ENCODE data around the gene FPR1. TPM values are rescaled to one million over a fixed set of nuclear protein-coding genes. Genes with fewer than 3 reads are reported as not detected.

The FPR1 gene
- under 1 TPM in 1 of 2 donors, not detected in 1; 0.69 TPM for total RNA-seq

- Mint-ChIP-seq H3K4me1 (ENCODE audit: low read depth in 2 of 2) (no peaks in the 10 kb centered on the region), H3K4me3 (peak within 1 kb of the TSS; percentile 13), H3K36me3 (peaks cover 5% of the 10 kb centered on the region), H3K27me3 (peaks cover 14 to 18% of the 10 kb centered on the region in 2 donors), H3K9me3 (peaks cover 8% of the 10 kb centered on the region), H3K27ac (no peak within 1 kb of the TSS)
- DNase-seq (ENCODE audit: low spot score) = no peak
- no peak for ATAC-seq
Measured at GRCh38 chr19:51751655-51752054, at the start of gene FPR1. Gene FPR1, minus strand, starts transcription at chr19:51751878. Its CDS starts 4,884 bp downstream, at chr19:51746994.

GRCh38 chr19:51800473-51801244 lies 49.0 kb upstream of the FPR1 start:
- ATAC-seq (no peak), DNase-seq (ENCODE audit: low spot score) (no peak)
- Mint-ChIP-seq H3K4me3 (no peak overlapping the region), H3K27ac (no peak overlapping the region), H3K9me3 (peaks cover 3% of the 10 kb centered on the region), H3K36me3 (no peaks in the 10 kb centered on the region), H3K27me3 (peaks cover 0 to 13% of the 10 kb centered on the region in 2 donors), H3K4me1 (ENCODE audit: low read depth in 2 of 2) (no peaks in the 10 kb centered on the region)

- H3K9me3 Mint-ChIP-seq = peaks cover 3% of the 10 kb centered on the region
- ATAC-seq (peak in 1 of 2 donors; percentile 13), DNase-seq (ENCODE audit: low spot score) (no peak)
- H3K27ac Mint-ChIP-seq = no peak overlapping the region
- H3K4me3 Mint-ChIP-seq = no peak overlapping the region
- H3K4me1 Mint-ChIP-seq (ENCODE audit: low read depth in 2 of 2) = no peaks in the 10 kb centered on the region
- peaks cover 0 to 13% of the 10 kb centered on the region in 2 donors for H3K27me3 Mint-ChIP-seq
- no peaks in the 10 kb centered on the region for H3K36me3 Mint-ChIP-seq
Measured at GRCh38 chr19:51799774-51800472, 48.2 kb upstream of the FPR1 start.

- no peaks in the 10 kb centered on the region for H3K36me3 Mint-ChIP-seq
- peaks cover 0 to 13% of the 10 kb centered on the region in 2 donors for H3K27me3 Mint-ChIP-seq
- peak in 1 of 2 donors; percentile 17 for ATAC-seq
- H3K4me1 Mint-ChIP-seq (ENCODE audit: low read depth in 2 of 2) = no peaks in the 10 kb centered on the region
- no peak for DNase-seq (ENCODE audit: low spot score)
- H3K4me3 Mint-ChIP-seq = no peak overlapping the region
- peaks cover 3% of the 10 kb centered on the region for H3K9me3 Mint-ChIP-seq
- no peak overlapping the region for H3K27ac Mint-ChIP-seq
Measured at GRCh38 chr19:51799034-51799773, 47.5 kb upstream of the FPR1 start.

- no peak overlapping the region for H3K4me3 Mint-ChIP-seq
- DNase-seq (ENCODE audit: low spot score) = no peak
- no peaks in the 10 kb centered on the region for H3K4me1 Mint-ChIP-seq (ENCODE audit: low read depth in 2 of 2)
- no peaks in the 10 kb centered on the region for H3K36me3 Mint-ChIP-seq
- no peak for ATAC-seq
- H3K27ac Mint-ChIP-seq = no peak overlapping the region
- peaks cover 3% of the 10 kb centered on the region for H3K9me3 Mint-ChIP-seq
- peaks cover 0 to 15% of the 10 kb centered on the region in 2 donors for H3K27me3 Mint-ChIP-seq
Measured at GRCh38 chr19:51798062-51798461, 46.4 kb upstream of the FPR1 start.

GRCh38 chr19:51797480-51797879 lies 45.8 kb upstream of the FPR1 start:
- Mint-ChIP-seq H3K36me3 (no peaks in the 10 kb centered on the region), H3K27me3 (peaks cover 0 to 15% of the 10 kb centered on the region in 2 donors), H3K4me3 (no peak overlapping the region), H3K4me1 (ENCODE audit: low read depth in 2 of 2) (no peaks in the 10 kb centered on the region), H3K9me3 (peaks cover 3% of the 10 kb centered on the region), H3K27ac (no peak overlapping the region)
- DNase-seq (ENCODE audit: low spot score) (no peak), ATAC-seq (no peak)

- H3K9me3 Mint-ChIP-seq = peaks cover 3% of the 10 kb centered on the region
- no peaks in the 10 kb centered on the region for H3K36me3 Mint-ChIP-seq
- no peak overlapping the region for H3K27ac Mint-ChIP-seq
- H3K27me3 Mint-ChIP-seq = peaks cover 0 to 15% of the 10 kb centered on the region in 2 donors
- ATAC-seq (no peak), DNase-seq (ENCODE audit: low spot score) (no peak)
- H3K4me1 Mint-ChIP-seq (ENCODE audit: low read depth in 2 of 2) = no peaks in the 10 kb centered on the region
- no peak overlapping the region for H3K4me3 Mint-ChIP-seq
Measured at GRCh38 chr19:51796195-51796679, 44.6 kb upstream of the FPR1 start.

GRCh38 chr19:51794885-51795490 lies 43.3 kb upstream of the FPR1 start, which contains the start of gene FPR3:
Gene FPR3, plus strand, starts transcription at chr19:51795157. Its CDS starts 28,592 bp downstream, at chr19:51823749.
- no peak within 1 kb of the TSS for H3K27ac Mint-ChIP-seq
- DNase-seq (ENCODE audit: low spot score) = no peak

GRCh38 chr19:51793994-51794393 lies 42.3 kb upstream of the FPR1 start:
- DNase-seq (ENCODE audit: low spot score) (no peak), ATAC-seq (no peak)
- H3K9me3 Mint-ChIP-seq = peaks cover 3% of the 10 kb centered on the region
- H3K27me3 Mint-ChIP-seq = peaks cover 0 to 15% of the 10 kb centered on the region in 2 donors
- no peak overlapping the region for H3K4me3 Mint-ChIP-seq
- no peak overlapping the region for H3K27ac Mint-ChIP-seq
- H3K36me3 Mint-ChIP-seq = no peaks in the 10 kb centered on the region
- H3K4me1 Mint-ChIP-seq (ENCODE audit: low read depth in 2 of 2) = no peaks in the 10 kb centered on the region

More at GRCh38 chr19:51794885-51795490, 43.3 kb upstream of the FPR1 start, which contains the start of gene FPR3:
- H3K4me3 Mint-ChIP-seq = no peak within 1 kb of the TSS
- H3K4me1 Mint-ChIP-seq (ENCODE audit: low read depth in 2 of 2) = no peaks in the 10 kb centered on the region
- peaks cover 3% of the 10 kb centered on the region for H3K9me3 Mint-ChIP-seq
- no peak for ATAC-seq
- peaks cover 0 to 15% of the 10 kb centered on the region in 2 donors for H3K27me3 Mint-ChIP-seq
- H3K36me3 Mint-ChIP-seq = no peaks in the 10 kb centered on the region

- Mint-ChIP-seq H3K4me1 (ENCODE audit: low read depth in 2 of 2) (no peaks in the 10 kb centered on the region), H3K4me3 (no peak overlapping the region), H3K9me3 (peaks cover 3% of the 10 kb centered on the region), H3K27me3 (peaks cover 0 to 15% of the 10 kb centered on the region in 2 donors), H3K36me3 (no peaks in the 10 kb centered on the region), H3K27ac (no peak overlapping the region)
- ATAC-seq (no peak), DNase-seq (ENCODE audit: low spot score) (no peak)
Measured at GRCh38 chr19:51792932-51793331, 41.3 kb upstream of the FPR1 start.

GRCh38 chr19:51789061-51789795 lies 37.5 kb upstream of the FPR1 start:
- H3K9me3 Mint-ChIP-seq = peaks cover 4% of the 10 kb centered on the region
- no peak overlapping the region for H3K27ac Mint-ChIP-seq
- H3K4me1 Mint-ChIP-seq (ENCODE audit: low read depth in 2 of 2) = no peaks in the 10 kb centered on the region
- no peaks in the 10 kb centered on the region for H3K36me3 Mint-ChIP-seq
- ATAC-seq (no peak), DNase-seq (ENCODE audit: low spot score) (no peak)
- peaks cover 0 to 4% of the 10 kb centered on the region in 2 donors for H3K27me3 Mint-ChIP-seq
- H3K4me3 Mint-ChIP-seq = no peak overlapping the region

- no peak for DNase-seq (ENCODE audit: low spot score)
- Mint-ChIP-seq H3K4me1 (ENCODE audit: low read depth in 2 of 2) (no peaks in the 10 kb centered on the region), H3K4me3 (no peak overlapping the region), H3K9me3 (peaks cover 4% of the 10 kb centered on the region), H3K27ac (no peak overlapping the region), H3K36me3 (no peaks in the 10 kb centered on the region), H3K27me3 (peaks cover 0 to 2% of the 10 kb centered on the region in 2 donors)
- no peak for ATAC-seq
Measured at GRCh38 chr19:51788029-51788428, 36.4 kb upstream of the FPR1 start.
